SU-DHL-6 (cell line): ENCODE data around the gene PTPRJ.

Source experiments
- EZH2phosphoT487 ChIP-seq: fragments of 200-600 bp; sonication (generic), shearing (Covaris generic); conservative IDR thresholded peaks from 2 replicates; pipeline ENCODE4 v1.6.1; 2018; ENCODE audit warnings: mild to moderate bottlenecking, antibody characterized with exemption, low read length, moderate library complexity, mixed read lengths
- TF ChIP-seq, protein P1 (sequence below): fragments of 200-600 bp; sonication (generic); IDR thresholded peaks from one replicate; pipeline ENCODE4 v1.5.1; 2017; ENCODE audit warnings: antibody characterized with exemption, mild to moderate bottlenecking, low read length, moderate library complexity; ENCODE audit not compliant: insufficient read depth, poor library complexity, severe bottlenecking

DNA sequence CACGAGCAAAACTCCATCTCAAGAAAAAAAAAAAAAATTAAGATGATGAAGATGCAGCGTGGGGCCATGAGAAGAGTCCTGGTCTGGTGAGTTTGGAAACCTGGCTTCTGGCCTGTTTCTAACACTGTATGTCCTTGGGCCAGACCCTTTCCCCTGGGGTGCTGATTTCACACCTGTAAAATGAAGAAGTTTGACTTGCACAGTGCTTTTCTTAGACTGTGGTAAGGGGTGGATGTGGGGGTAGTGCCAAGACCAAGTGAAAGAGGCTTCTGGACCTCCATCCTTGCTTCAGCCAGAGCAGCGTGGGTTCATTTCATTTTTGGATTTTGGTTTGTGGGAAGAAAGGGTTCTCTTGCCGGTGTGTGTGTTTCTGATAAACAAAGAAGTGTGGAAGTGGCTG lies 42.1 kb downstream of the PTPRJ start:
- TF ChIP-seq, protein P1, sequence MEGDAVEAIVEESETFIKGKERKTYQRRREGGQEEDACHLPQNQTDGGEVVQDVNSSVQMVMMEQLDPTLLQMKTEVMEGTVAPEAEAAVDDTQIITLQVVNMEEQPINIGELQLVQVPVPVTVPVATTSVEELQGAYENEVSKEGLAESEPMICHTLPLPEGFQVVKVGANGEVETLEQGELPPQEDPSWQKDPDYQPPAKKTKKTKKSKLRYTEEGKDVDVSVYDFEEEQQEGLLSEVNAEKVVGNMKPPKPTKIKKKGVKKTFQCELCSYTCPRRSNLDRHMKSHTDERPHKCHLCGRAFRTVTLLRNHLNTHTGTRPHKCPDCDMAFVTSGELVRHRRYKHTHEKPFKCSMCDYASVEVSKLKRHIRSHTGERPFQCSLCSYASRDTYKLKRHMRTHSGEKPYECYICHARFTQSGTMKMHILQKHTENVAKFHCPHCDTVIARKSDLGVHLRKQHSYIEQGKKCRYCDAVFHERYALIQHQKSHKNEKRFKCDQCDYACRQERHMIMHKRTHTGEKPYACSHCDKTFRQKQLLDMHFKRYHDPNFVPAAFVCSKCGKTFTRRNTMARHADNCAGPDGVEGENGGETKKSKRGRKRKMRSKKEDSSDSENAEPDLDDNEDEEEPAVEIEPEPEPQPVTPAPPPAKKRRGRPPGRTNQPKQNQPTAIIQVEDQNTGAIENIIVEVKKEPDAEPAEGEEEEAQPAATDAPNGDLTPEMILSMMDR: no peak
- no peak for TF ChIP-seq EZH2phosphoT487
